ENCODE data around the gene PCDHGB3. TPM values are rescaled to one million over a fixed set of nuclear protein-coding genes. Genes with fewer than 3 reads are reported as not detected.

PCDHGB3 gene
- polyA plus RNA-seq, 1 of the 3 experiments (the other 2 are of a cell fraction): 0.53 TPM

- no peaks in the 10 kb centered on the region for H3K79me2 ChIP-seq (ENCODE audit: insufficient read depth)
- no peaks in the 10 kb centered on the region; the same call in 1 of the 2 replicates for H3K9me3 ChIP-seq
- no peak overlapping the region for H3K9ac ChIP-seq
- no peak overlapping the region for H3K4me3 ChIP-seq (ENCODE audit: low read depth in 2 of 2, low read length in 1 of 2)
- H2AFZ ChIP-seq (ENCODE audit: low read depth): no peak overlapping the region
- no peak overlapping the region for H3K4me2 ChIP-seq
- H4K20me1 ChIP-seq (ENCODE audit: insufficient read depth): no peaks in the 10 kb centered on the region
- H3K27ac ChIP-seq (ENCODE audit: low read depth in 2 of 2, low read length in 1 of 2): no peak overlapping the region
- ChIA-PET POLR2A (no interaction called here), CTCF (interaction anchor here (0.6 to 1.7 kb wide), 10 partner anchors 8 to 211 kb away, joined by 3 to 8 read pairs (median 4); partner anchors contain the start of gene PCDHB6)
- 63% methylated on average over 17 of the region's 24 CpGs for WGBS (ENCODE audit: low lambda C conversion rate)
- H3K27me3 ChIP-seq (ENCODE audit: insufficient read depth): no peaks in the 10 kb centered on the region
- no peaks in the 10 kb centered on the region for H3F3A ChIP-seq (replicated peaks; ENCODE audit: insufficient read depth)
- no peaks in the 10 kb centered on the region for H3K4me1 ChIP-seq (ENCODE audit: control insufficient read depth in 1 of 2, insufficient read depth in 2 of 2, low read depth in 1 of 2, low read length in 1 of 2)
- H3K9me2 ChIP-seq: no peaks in the 10 kb centered on the region
- no peak for TF ChIP-seq JUND (IDR thresholded peaks at IDR 0.05)
- TF ChIP-seq USF1 (IDR thresholded peaks at IDR 0.05; ENCODE audit: borderline replicate concordance, low read depth): no peak
- TF ChIP-seq FOXM1 (IDR thresholded peaks at IDR 0.05; ENCODE audit: low read depth): no peak
- no peak for TF ChIP-seq EZH2phosphoT487 (IDR thresholded peaks at IDR 0.05; ENCODE audit: borderline replicate concordance, low read depth)
- no peak for TF ChIP-seq YY1 (IDR thresholded peaks at IDR 0.05; ENCODE audit: low read depth)
- no peak for DNase-seq
- H3K36me3 ChIP-seq (replicated peaks in 1 of 2; ENCODE audit: control insufficient read depth in 1 of 2, insufficient read depth in 2 of 2, low read length in 1 of 2): no peaks in the 10 kb centered on the region
These were observed 14.4 kb upstream of the PCDHGB3 start for GRCh38 chr5:141355641-141356040.

- Histone ChIP-seq H3K27ac (ENCODE audit: low read depth in 2 of 2, low read length in 1 of 2) (no peak overlapping the region), H3K9ac (no peak overlapping the region), H3K9me3 (no peaks in the 10 kb centered on the region), H3K36me3 (replicated peaks in 1 of 2; ENCODE audit: control insufficient read depth in 1 of 2, insufficient read depth in 2 of 2, low read length in 1 of 2) (no peaks in the 10 kb centered on the region), H3K9me2 (no peaks in the 10 kb centered on the region), H3K4me3 (ENCODE audit: low read depth in 2 of 2, low read length in 1 of 2) (no peak overlapping the region), H4K20me1 (ENCODE audit: insufficient read depth) (no peaks in the 10 kb centered on the region), H3K4me1 (ENCODE audit: control insufficient read depth in 1 of 2, insufficient read depth in 2 of 2, low read depth in 1 of 2, low read length in 1 of 2) (no peaks in the 10 kb centered on the region), H2AFZ (ENCODE audit: low read depth) (no peak overlapping the region), H3F3A (replicated peaks; ENCODE audit: insufficient read depth) (no peaks in the 10 kb centered on the region), H3K79me2 (ENCODE audit: insufficient read depth) (no peaks in the 10 kb centered on the region), H3K4me2 (no peak overlapping the region), H3K27me3 (ENCODE audit: insufficient read depth) (no peaks in the 10 kb centered on the region)
- TF ChIP-seq, protein P1, sequence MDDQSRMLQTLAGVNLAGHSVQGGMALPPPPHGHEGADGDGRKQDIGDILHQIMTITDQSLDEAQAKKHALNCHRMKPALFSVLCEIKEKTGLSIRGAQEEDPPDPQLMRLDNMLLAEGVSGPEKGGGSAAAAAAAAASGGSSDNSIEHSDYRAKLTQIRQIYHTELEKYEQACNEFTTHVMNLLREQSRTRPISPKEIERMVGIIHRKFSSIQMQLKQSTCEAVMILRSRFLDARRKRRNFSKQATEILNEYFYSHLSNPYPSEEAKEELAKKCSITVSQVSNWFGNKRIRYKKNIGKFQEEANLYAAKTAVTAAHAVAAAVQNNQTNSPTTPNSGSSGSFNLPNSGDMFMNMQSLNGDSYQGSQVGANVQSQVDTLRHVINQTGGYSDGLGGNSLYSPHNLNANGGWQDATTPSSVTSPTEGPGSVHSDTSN (IDR thresholded peaks at IDR 0.05): no peak
- TF ChIP-seq, protein P2, sequence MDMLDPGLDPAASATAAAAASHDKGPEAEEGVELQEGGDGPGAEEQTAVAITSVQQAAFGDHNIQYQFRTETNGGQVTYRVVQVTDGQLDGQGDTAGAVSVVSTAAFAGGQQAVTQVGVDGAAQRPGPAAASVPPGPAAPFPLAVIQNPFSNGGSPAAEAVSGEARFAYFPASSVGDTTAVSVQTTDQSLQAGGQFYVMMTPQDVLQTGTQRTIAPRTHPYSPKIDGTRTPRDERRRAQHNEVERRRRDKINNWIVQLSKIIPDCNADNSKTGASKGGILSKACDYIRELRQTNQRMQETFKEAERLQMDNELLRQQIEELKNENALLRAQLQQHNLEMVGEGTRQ (IDR thresholded peaks at IDR 0.05; ENCODE audit: borderline replicate concordance, low read depth, low read length): no peak
- TF ChIP-seq RXRA (IDR thresholded peaks at IDR 0.05; ENCODE audit: borderline replicate concordance, low read depth) (no peak), JUND (IDR thresholded peaks at IDR 0.05) (no peak)
- ChIA-PET POLR2A (no interaction called here), CTCF (interaction anchor here (0.6 to 1.7 kb wide), 6 partner anchors 9 to 211 kb away, joined by 3 to 8 read pairs (median 4); no protein-coding TSS in a partner anchor)
- DNase-seq: no peak
- 40% methylated on average over 5 of the region's 5 CpGs for WGBS (ENCODE audit: low lambda C conversion rate)
These were observed 13.9 kb upstream of the PCDHGB3 start for GRCh38 chr5:141356133-141356532.

DNA sequence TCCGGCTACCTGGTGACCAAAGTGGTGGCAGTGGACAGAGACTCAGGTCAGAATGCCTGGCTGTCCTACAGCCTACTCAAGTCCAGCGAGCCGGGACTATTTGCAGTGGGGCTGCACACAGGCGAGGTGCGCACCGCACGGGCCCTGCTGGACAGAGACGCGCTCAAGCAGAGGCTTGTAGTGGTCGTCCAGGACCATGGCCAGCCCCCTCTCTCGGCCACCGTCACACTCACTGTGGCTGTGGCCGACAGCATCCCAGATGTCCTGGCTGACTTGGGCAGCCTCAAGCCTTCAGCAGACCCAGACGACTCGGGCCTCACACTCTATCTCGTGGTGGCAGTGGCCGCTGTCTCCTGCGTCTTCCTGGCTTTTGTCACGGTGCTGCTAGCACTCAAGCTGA is 13.1 kb upstream of the PCDHGB3 start:
- CTCF ChIA-PET: no interaction called here
- no peaks in the 10 kb centered on the region for H4K20me1 ChIP-seq (ENCODE audit: insufficient read depth)
- H3F3A ChIP-seq (replicated peaks; ENCODE audit: insufficient read depth): no peaks in the 10 kb centered on the region
- no peak overlapping the region for H2AFZ ChIP-seq (ENCODE audit: low read depth)
- DNase-seq: no peak
- H3K4me2 ChIP-seq: no peak overlapping the region
- H3K36me3 ChIP-seq (replicated peaks in 1 of 2; ENCODE audit: control insufficient read depth in 1 of 2, insufficient read depth in 2 of 2, low read length in 1 of 2): no peaks in the 10 kb centered on the region
- H3K27me3 ChIP-seq (ENCODE audit: insufficient read depth): no peaks in the 10 kb centered on the region
- H3K27ac ChIP-seq (ENCODE audit: low read depth in 2 of 2, low read length in 1 of 2): no peak overlapping the region
- no peaks in the 10 kb centered on the region for H3K4me1 ChIP-seq (ENCODE audit: control insufficient read depth in 1 of 2, insufficient read depth in 2 of 2, low read depth in 1 of 2, low read length in 1 of 2)
- H3K9me3 ChIP-seq: no peaks in the 10 kb centered on the region; the same call in 1 of the 2 replicates
- POLR2A ChIA-PET: no interaction called here
- no peaks in the 10 kb centered on the region for H3K79me2 ChIP-seq (ENCODE audit: insufficient read depth)
- H3K4me3 ChIP-seq (ENCODE audit: low read depth in 2 of 2, low read length in 1 of 2): no peak overlapping the region
- H3K9me2 ChIP-seq: no peaks in the 10 kb centered on the region
- WGBS (ENCODE audit: low lambda C conversion rate): 61% methylated on average over 16 of the region's 19 CpGs
- no peak overlapping the region for H3K9ac ChIP-seq
- no peak for TF ChIP-seq SMC3 (IDR thresholded peaks at IDR 0.05; ENCODE audit: low read depth, low read length)
- no peak for TF ChIP-seq FOXJ3 (CRISPR knock-in tag; IDR thresholded peaks at IDR 0.05)
- no peak for TF ChIP-seq NRF1 (IDR thresholded peaks at IDR 0.05; ENCODE audit: low read depth, low read length)
- TF ChIP-seq ZBTB33 (IDR thresholded peaks at IDR 0.05; ENCODE audit: borderline replicate concordance, low read depth): no peak
- TF ChIP-seq RXRA (IDR thresholded peaks at IDR 0.05; ENCODE audit: borderline replicate concordance, low read depth): no peak
- TF ChIP-seq, protein P3, sequence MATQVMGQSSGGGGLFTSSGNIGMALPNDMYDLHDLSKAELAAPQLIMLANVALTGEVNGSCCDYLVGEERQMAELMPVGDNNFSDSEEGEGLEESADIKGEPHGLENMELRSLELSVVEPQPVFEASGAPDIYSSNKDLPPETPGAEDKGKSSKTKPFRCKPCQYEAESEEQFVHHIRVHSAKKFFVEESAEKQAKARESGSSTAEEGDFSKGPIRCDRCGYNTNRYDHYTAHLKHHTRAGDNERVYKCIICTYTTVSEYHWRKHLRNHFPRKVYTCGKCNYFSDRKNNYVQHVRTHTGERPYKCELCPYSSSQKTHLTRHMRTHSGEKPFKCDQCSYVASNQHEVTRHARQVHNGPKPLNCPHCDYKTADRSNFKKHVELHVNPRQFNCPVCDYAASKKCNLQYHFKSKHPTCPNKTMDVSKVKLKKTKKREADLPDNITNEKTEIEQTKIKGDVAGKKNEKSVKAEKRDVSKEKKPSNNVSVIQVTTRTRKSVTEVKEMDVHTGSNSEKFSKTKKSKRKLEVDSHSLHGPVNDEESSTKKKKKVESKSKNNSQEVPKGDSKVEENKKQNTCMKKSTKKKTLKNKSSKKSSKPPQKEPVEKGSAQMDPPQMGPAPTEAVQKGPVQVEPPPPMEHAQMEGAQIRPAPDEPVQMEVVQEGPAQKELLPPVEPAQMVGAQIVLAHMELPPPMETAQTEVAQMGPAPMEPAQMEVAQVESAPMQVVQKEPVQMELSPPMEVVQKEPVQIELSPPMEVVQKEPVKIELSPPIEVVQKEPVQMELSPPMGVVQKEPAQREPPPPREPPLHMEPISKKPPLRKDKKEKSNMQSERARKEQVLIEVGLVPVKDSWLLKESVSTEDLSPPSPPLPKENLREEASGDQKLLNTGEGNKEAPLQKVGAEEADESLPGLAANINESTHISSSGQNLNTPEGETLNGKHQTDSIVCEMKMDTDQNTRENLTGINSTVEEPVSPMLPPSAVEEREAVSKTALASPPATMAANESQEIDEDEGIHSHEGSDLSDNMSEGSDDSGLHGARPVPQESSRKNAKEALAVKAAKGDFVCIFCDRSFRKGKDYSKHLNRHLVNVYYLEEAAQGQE (IDR thresholded peaks at IDR 0.05; ENCODE audit: low read depth, low read length): peak; percentile 43; the same call in 1 of the 2 replicates

Data from SK-N-SH (cell line).